Embryonic facial prominence (tissue), 1 donor: ENCODE data around the gene STX5.
"Not testable (repeated sequence)": the region's sequence is repeated elsewhere in the genome, so short reads cannot be mapped to it uniquely, and the experiment has no call there.

Experiments
- DNase-seq: peaks from one replicate; pipeline ENCODE4 v3.0.0-alpha.2; 2016; ENCODE audit errors: extremely low spot score

STX5 gene

GRCh38 chr11:62786318-62787004, 45.4 kb downstream of the STX5 start:
- peak; percentile 71 for DNase-seq

GRCh38 chr11:62782753-62783152, 49.1 kb downstream of the STX5 start:
- no peak for DNase-seq

GRCh38 chr11:62778441-62778840, 53.4 kb downstream of the STX5 start:
- no peak for DNase-seq

GRCh38 chr11:62777389-62777788, 54.5 kb downstream of the STX5 start:
- no peak for DNase-seq

- DNase-seq = no peak
These were observed 56.2 kb downstream of the STX5 start for GRCh38 chr11:62775646-62776045.

DNA sequence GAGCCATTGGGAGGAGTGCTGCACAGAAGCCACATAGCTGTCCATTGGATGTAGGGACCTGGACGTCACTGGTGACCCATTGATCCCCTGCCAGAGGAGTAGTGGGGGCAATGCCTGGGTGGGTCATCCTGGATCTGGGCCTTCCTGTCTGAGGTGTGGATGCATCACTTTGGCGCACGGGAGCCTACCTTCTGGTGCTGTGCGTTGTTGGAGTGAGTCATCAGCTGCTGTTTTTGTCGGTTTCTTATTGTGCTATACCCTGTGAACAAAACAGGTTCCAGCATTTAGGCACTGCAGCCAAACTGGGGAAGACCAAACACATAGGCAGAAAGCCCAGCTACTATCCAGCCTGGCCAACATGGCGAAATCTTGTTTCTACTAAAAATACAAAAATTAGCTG, 57.4 kb downstream of the STX5 start:
- no peak for DNase-seq

GRCh38 chr11:62771144-62772021, 60.5 kb downstream of the STX5 start, which contains the start of gene TAF6L:
TSS of gene TAF6L (plus strand) at chr11:62771396. CDS start at chr11:62775784, 4,388 bp downstream.
- peak; percentile 92 for DNase-seq

DNA sequence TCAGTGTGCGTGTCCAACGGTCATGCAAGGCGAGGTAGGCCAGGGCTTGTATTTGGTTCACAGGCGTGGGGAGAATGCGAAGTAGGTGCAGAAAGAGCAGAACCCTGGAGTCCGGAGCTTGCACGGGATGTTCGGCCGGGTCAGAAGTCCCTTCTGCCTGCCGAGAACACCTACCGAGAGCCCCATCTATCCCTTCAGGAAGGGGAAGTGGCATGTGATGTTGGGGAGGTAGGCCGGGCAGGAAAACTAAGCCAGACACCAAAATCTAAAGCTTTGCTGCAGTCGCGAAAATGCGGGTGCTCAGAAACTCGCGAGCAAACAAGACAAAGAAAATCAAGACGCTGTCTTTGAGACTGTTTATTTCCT, 61.1 kb downstream of the STX5 start:
- DNase-seq = no peak

GRCh38 chr11:62760867-62761227, 71.0 kb downstream of the STX5 start:
- DNase-seq = not testable (repeated sequence)

GRCh38 chr11:62757846-62758788, 73.7 kb downstream of the STX5 start:
- DNase-seq = no peak
